C4-2B (cell line): ENCODE measurements around the gene ST8SIA6.
A peak's percentile ranks its signal among the peaks of the same experiment; 100 is the strongest.

Source experiments
- H3K27ac ChIP-seq: fragments of 450-650 bp; 2 replicates; pipeline ENCODE4 v1.5.1; 2017
- CTCF ChIP-seq: fragments of 450-650 bp; conservative IDR thresholded peaks from 2 replicates; pipeline ENCODE4 v1.5.1; 2017; ENCODE audit warnings: mild to moderate bottlenecking
- ZFX ChIP-seq: fragments of 450-650 bp; IDR thresholded peaks from 2 replicates; pipeline ENCODE4 v1.6.1; 2017

ST8SIA6 gene

GRCh38 chr10:17358461-17358860 is 95.9 kb downstream of the ST8SIA6 start:
- TF ChIP-seq CTCF: no peak
- H3K27ac ChIP-seq: no peak overlapping the region

- TF ChIP-seq CTCF: no peak
- TF ChIP-seq ZFX: no peak
These were observed 96.6 kb downstream of the ST8SIA6 start for GRCh38 chr10:17357781-17358180.

GRCh38 chr10:17356820-17357219 is 97.6 kb downstream of the ST8SIA6 start:
- no peak for TF ChIP-seq CTCF
- no peak for TF ChIP-seq ZFX
- H3K27ac ChIP-seq: peak overlapping the region; percentile 31

More at GRCh38 chr10:17357781-17358180, 96.6 kb downstream of the ST8SIA6 start:
- H3K27ac ChIP-seq: no peak overlapping the region; the same call in 1 of the 2 replicates

GRCh38 chr10:17354781-17355180 is 99.6 kb downstream of the ST8SIA6 start:
- TF ChIP-seq ZFX (no peak), CTCF (no peak)
- no peak overlapping the region for H3K27ac ChIP-seq

- no peak for TF ChIP-seq ZFX
- no peak for TF ChIP-seq CTCF
- H3K27ac ChIP-seq: no peak overlapping the region
These were observed 100.7 kb downstream of the ST8SIA6 start for GRCh38 chr10:17353568-17354300.

GRCh38 chr10:17352583-17352982 is 101.8 kb downstream of the ST8SIA6 start:
- TF ChIP-seq ZFX (no peak), CTCF (no peak)
- H3K27ac ChIP-seq: no peak overlapping the region

GRCh38 chr10:17351506-17351905 is 102.9 kb downstream of the ST8SIA6 start:
- no peak overlapping the region for H3K27ac ChIP-seq
- TF ChIP-seq CTCF (no peak), ZFX (no peak)
